K562 (cell line): ENCODE measurements around the gene ENG. TPM values are rescaled to one million over a fixed set of nuclear protein-coding genes. Genes with fewer than 3 reads are reported as not detected.

Source experiments
- ATF1 ChIP-seq, 2 experiments: fragments of 450-650 bp in 1 of 2; IDR thresholded peaks; 2 replicates each; pipeline ENCODE4 v1.6.1; 2016; ENCODE audit warnings: missing compliant biosample characterization in 1 of 2, missing genetic modification characterization in 1 of 2
- CTBP1 ChIP-seq: fragments of 450-650 bp; IDR thresholded peaks from 2 replicates; pipeline ENCODE4 v1.6.1; 2016; ENCODE audit warnings: borderline replicate concordance
- KDM4B ChIP-seq, 2 experiments: fragments of 450-650 bp in 1 of 2; sonication (generic) in 1 of 2; IDR thresholded peaks; 2 replicates each; pipeline ENCODE4 v1.6.1; 2016 to 2017; ENCODE audit warnings: borderline replicate concordance in 2 of 2, antibody characterized with exemption in 1 of 2, low read depth in 1 of 2, mild to moderate bottlenecking in 1 of 2
- PHF8 ChIP-seq: fragments of 200-600 bp; sonication (generic); IDR thresholded peaks from 2 replicates; pipeline ENCODE4 v1.6.1; 2012; ENCODE audit warnings: mixed run types, mild to moderate bottlenecking, inconsistent platforms, low read length, moderate library complexity, borderline replicate concordance
- TCF7L2 ChIP-seq: fragments of 150-350 bp; IDR thresholded peaks from 2 replicates; pipeline ENCODE4 v1.6.1; 2016; ENCODE audit warnings: low read depth, mild to moderate bottlenecking, low read length, moderate library complexity
- polyA plus RNA-seq, 8 experiments: library from polyadenylated mRNA; depleted of rRNA in 4 of 8; stranded (reverse) in 5 of 8; unstranded in 3 of 8; fragments of >200 nt; fragmentation: Nextera tagmentation in 2 of 8; fragmentation: Illumina TruSeq in 1 of 8; extraction: Ambion mirVana in 2 of 8; extraction: Trizol in 1 of 8; gene quantifications; 2 replicates each; pipeline versions ENCODE4 v1.2.1 to v1.2.3, GENCODE V29; 2011 to 2014; ENCODE audit warnings: inconsistent platforms in 1 of 8, missing spikeins in 1 of 8
- total RNA-seq, 7 experiments: library from RNA; depleted of rRNA in 6 of 7; stranded (reverse); fragments of >200 nt in 6 of 7; fragmentation: Illumina TruSeq in 2 of 7; extraction: Trizol in 2 of 7; gene quantifications; 2 replicates each; pipeline versions ENCODE4 v1.2.1 to v1.2.3, GENCODE V29; 2011 to 2021; ENCODE audit warnings: low replicate concordance in 1 of 7
- TF ChIP-seq, protein P1 (sequence below), 2 experiments: fragments of 450-650 bp in 1 of 2; sonication (generic) in 1 of 2; formaldehyde crosslinking in 1 of 2; IDR thresholded peaks; 2 replicates each; pipeline versions ENCODE4 v1.7.1 to v1.9.0; 2016 to 2022; ENCODE audit warnings: inconsistent platforms in 1 of 2, mild to moderate bottlenecking in 1 of 2, missing genetic modification reagents in 1 of 2
- TF ChIP-seq, protein P2 (sequence below): fragments of 450-650 bp; IDR thresholded peaks from 2 replicates; pipeline ENCODE4 v1.6.1; 2016; ENCODE audit warnings: low read depth

ENG gene
- total and polyA plus RNA-seq, 9 of the 15 experiments (the other 6 are each of a cell fraction or from before 2014, with no cell fraction given), result 0.04 to 0.40 (median 0.14) TPM; not detected in 1

- TF ChIP-seq, protein P1, sequence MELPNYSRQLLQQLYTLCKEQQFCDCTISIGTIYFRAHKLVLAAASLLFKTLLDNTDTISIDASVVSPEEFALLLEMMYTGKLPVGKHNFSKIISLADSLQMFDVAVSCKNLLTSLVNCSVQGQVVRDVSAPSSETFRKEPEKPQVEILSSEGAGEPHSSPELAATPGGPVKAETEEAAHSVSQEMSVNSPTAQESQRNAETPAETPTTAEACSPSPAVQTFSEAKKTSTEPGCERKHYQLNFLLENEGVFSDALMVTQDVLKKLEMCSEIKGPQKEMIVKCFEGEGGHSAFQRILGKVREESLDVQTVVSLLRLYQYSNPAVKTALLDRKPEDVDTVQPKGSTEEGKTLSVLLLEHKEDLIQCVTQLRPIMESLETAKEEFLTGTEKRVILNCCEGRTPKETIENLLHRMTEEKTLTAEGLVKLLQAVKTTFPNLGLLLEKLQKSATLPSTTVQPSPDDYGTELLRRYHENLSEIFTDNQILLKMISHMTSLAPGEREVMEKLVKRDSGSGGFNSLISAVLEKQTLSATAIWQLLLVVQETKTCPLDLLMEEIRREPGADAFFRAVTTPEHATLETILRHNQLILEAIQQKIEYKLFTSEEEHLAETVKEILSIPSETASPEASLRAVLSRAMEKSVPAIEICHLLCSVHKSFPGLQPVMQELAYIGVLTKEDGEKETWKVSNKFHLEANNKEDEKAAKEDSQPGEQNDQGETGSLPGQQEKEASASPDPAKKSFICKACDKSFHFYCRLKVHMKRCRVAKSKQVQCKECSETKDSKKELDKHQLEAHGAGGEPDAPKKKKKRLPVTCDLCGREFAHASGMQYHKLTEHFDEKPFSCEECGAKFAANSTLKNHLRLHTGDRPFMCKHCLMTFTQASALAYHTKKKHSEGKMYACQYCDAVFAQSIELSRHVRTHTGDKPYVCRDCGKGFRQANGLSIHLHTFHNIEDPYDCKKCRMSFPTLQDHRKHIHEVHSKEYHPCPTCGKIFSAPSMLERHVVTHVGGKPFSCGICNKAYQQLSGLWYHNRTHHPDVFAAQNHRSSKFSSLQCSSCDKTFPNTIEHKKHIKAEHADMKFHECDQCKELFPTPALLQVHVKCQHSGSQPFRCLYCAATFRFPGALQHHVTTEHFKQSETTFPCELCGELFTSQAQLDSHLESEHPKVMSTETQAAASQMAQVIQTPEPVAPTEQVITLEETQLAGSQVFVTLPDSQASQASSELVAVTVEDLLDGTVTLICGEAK (IDR thresholded peaks at IDR 0.05), result peak; percentile 89
- TF ChIP-seq, protein P1 (CRISPR knock-in tag; IDR thresholded peaks at IDR 0.05), result no peak
- peak; percentile 75 for TF ChIP-seq PHF8
- TF ChIP-seq KDM4B (IDR thresholded peaks at IDR 0.05; ENCODE audit: borderline replicate concordance in 2 of 2, low read depth in 1 of 2), result 0 out of 4 replicates have a peak, but pooled peaks of 1 of the 2 experiments have one; percentile 48
- TF ChIP-seq TCF7L2, result no peak
- TF ChIP-seq CTBP1, result peak; percentile 82
- TF ChIP-seq, protein P2, sequence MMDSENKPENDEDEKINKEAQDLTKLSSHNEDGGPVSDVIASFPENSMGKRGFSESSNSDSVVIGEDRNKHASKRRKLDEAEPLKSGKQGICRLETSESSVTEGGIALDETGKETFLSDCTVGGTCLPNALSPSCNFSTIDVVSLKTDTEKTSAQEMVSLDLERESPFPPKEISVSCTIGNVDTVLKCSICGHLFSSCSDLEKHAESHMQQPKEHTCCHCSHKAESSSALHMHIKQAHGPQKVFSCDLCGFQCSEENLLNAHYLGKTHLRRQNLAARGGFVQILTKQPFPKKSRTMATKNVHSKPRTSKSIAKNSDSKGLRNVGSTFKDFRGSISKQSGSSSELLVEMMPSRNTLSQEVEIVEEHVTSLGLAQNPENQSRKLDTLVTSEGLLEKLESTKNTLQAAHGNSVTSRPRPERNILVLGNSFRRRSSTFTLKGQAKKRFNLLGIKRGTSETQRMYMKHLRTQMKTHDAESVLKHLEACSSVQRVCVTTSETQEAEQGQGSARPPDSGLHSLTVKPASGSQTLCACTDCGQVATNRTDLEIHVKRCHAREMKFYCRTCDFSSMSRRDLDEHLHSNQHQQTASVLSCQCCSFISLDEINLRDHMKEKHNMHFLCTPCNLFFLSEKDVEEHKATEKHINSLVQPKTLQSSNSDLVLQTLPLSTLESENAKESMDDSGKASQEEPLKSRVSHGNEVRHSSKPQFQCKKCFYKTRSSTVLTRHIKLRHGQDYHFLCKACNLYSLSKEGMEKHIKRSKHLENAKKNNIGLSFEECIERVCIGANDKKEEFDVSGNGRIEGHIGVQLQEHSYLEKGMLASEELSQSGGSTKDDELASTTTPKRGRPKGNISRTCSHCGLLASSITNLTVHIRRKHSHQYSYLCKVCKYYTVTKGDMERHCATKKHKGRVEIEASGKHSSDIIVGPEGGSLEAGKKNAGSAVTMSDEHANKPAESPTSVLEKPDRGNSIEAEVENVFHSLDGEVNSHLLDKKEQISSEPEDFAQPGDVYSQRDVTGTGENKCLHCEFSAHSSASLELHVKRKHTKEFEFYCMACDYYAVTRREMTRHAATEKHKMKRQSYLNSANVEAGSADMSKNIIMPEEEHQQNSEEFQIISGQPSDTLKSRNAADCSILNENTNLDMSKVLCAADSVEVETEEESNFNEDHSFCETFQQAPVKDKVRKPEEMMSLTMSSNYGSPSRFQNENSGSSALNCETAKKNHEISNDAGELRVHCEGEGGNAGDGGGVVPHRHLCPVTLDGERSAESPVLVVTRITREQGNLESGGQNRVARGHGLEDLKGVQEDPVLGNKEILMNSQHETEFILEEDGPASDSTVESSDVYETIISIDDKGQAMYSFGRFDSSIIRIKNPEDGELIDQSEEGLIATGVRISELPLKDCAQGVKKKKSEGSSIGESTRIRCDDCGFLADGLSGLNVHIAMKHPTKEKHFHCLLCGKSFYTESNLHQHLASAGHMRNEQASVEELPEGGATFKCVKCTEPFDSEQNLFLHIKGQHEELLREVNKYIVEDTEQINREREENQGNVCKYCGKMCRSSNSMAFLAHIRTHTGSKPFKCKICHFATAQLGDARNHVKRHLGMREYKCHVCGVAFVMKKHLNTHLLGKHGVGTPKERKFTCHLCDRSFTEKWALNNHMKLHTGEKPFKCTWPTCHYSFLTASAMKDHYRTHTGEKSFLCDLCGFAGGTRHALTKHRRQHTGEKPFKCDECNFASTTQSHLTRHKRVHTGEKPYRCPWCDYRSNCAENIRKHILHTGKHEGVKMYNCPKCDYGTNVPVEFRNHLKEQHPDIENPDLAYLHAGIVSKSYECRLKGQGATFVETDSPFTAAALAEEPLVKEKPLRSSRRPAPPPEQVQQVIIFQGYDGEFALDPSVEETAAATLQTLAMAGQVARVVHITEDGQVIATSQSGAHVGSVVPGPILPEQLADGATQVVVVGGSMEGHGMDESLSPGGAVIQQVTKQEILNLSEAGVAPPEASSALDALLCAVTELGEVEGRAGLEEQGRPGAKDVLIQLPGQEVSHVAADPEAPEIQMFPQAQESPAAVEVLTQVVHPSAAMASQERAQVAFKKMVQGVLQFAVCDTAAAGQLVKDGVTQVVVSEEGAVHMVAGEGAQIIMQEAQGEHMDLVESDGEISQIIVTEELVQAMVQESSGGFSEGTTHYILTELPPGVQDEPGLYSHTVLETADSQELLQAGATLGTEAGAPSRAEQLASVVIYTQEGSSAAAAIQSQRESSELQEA, result no peak
- no peak for TF ChIP-seq ATF1 (CRISPR knock-in tag; IDR thresholded peaks at IDR 0.05)
- TF ChIP-seq ATF1 (tag; IDR thresholded peaks at IDR 0.05), result peak; percentile 62
Measured at GRCh38 chr9:127785933-127786772, 68.3 kb downstream of the ENG start, which contains the start of gene CDK9 (continued).
